B cell (primary cell): ENCODE results near the gene RAPGEF5.

Source experiments
- CTCF ChIP-seq: fragments of 200-600 bp; IDR thresholded peaks from one replicate; pipeline ENCODE4 v1.8.0; 2022; ENCODE audit warnings: antibody characterized with exemption, mild to moderate bottlenecking
- EZH2 ChIP-seq: IDR thresholded peaks from 2 replicates; pipeline ENCODE4 v1.6.1; 2012; ENCODE audit warnings: borderline replicate concordance, low read depth, mild to moderate bottlenecking, moderate library complexity, low read length; ENCODE audit not compliant: insufficient read depth, poor library complexity, severe bottlenecking

- TF ChIP-seq CTCF (no peak), EZH2 (no peak)
Measured at GRCh38 chr7:22208799-22209198, 148.2 kb downstream of the RAPGEF5 start.
